ENCODE data around the gene STPG2.

GRCh38 chr4:98027827-98028226 is 115.4 kb downstream of the STPG2 start:
- TF ChIP-seq, protein P1, sequence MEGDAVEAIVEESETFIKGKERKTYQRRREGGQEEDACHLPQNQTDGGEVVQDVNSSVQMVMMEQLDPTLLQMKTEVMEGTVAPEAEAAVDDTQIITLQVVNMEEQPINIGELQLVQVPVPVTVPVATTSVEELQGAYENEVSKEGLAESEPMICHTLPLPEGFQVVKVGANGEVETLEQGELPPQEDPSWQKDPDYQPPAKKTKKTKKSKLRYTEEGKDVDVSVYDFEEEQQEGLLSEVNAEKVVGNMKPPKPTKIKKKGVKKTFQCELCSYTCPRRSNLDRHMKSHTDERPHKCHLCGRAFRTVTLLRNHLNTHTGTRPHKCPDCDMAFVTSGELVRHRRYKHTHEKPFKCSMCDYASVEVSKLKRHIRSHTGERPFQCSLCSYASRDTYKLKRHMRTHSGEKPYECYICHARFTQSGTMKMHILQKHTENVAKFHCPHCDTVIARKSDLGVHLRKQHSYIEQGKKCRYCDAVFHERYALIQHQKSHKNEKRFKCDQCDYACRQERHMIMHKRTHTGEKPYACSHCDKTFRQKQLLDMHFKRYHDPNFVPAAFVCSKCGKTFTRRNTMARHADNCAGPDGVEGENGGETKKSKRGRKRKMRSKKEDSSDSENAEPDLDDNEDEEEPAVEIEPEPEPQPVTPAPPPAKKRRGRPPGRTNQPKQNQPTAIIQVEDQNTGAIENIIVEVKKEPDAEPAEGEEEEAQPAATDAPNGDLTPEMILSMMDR (conservative IDR thresholded peaks at IDR 0.05; ENCODE audit: low read length), result no peak
- TF ChIP-seq EZH2phosphoT487 (IDR thresholded peaks at IDR 0.05; ENCODE audit: borderline replicate concordance, low read depth, low read length), result no peak
